H9 (cell line): Measurements from ENCODE around the gene CLEC18C. TPM values are rescaled to one million over a fixed set of nuclear protein-coding genes. Genes with fewer than 3 reads are reported as not detected.
"Not testable (repeated sequence)": the region's sequence is repeated elsewhere in the genome, so short reads cannot be mapped to it uniquely, and the experiment has no call there.

Experiments
- DNase-seq: peaks from one replicate; pipeline ENCODE4 v3.0.0-alpha.2; 2017
- H2AFZ ChIP-seq: one replicate; pipeline ENCODE4 v1.6.1; 2013; ENCODE audit warnings: mild to moderate bottlenecking, low read length, control low read depth, moderate library complexity
- H2AK5ac ChIP-seq: 2 replicates; pipeline ENCODE4 v1.6.1; 2013; ENCODE audit warnings: low read length, control low read depth, mixed read lengths; ENCODE audit not compliant: insufficient read length
- H2BK120ac ChIP-seq: one replicate; pipeline ENCODE4 v1.6.1; 2013; ENCODE audit warnings: low read depth, mild to moderate bottlenecking, low read length, control low read depth, inconsistent platforms; ENCODE audit not compliant: poor library complexity, severe bottlenecking
- H2BK12ac ChIP-seq: 2 replicates; pipeline ENCODE4 v1.6.1; 2013; ENCODE audit warnings: low read length, control low read depth, mixed read lengths, low read depth; ENCODE audit not compliant: insufficient read length
- H2BK15ac ChIP-seq: 2 replicates; pipeline ENCODE4 v1.6.1; 2013; ENCODE audit warnings: low read depth, low read length, control low read depth
- H2BK20ac ChIP-seq: one replicate; pipeline ENCODE4 v1.6.1; 2013; ENCODE audit warnings: low read depth, mild to moderate bottlenecking, low read length, control low read depth, inconsistent platforms; ENCODE audit not compliant: poor library complexity, severe bottlenecking
- H2BK5ac ChIP-seq: 2 replicates; pipeline ENCODE4 v1.6.1; 2013; ENCODE audit warnings: low read length, control low read depth, mixed read lengths; ENCODE audit not compliant: insufficient read length
- H3K14ac ChIP-seq: 2 replicates; pipeline ENCODE4 v1.6.1; 2013; ENCODE audit warnings: low read length, control low read depth; ENCODE audit not compliant: insufficient read depth
- H3K18ac ChIP-seq: 2 replicates; pipeline ENCODE4 v1.6.1; 2013; ENCODE audit warnings: low read depth, mild to moderate bottlenecking, mixed read lengths, low read length, control low read depth; ENCODE audit not compliant: insufficient read length
- H3K23ac ChIP-seq: 2 replicates; pipeline ENCODE4 v1.6.1; 2013; ENCODE audit warnings: low read length, control low read depth, mixed read lengths, low read depth; ENCODE audit not compliant: insufficient read length
- H3K23me2 ChIP-seq: 2 replicates; pipeline ENCODE4 v1.6.1; 2013; ENCODE audit warnings: low read depth, mild to moderate bottlenecking, mixed read lengths, low read length, control low read depth; ENCODE audit not compliant: insufficient read length, poor library complexity, severe bottlenecking
- H3K27ac ChIP-seq: 2 replicates; pipeline ENCODE4 v1.5.1; 2013; ENCODE audit warnings: low read length, control low read depth, mixed read lengths, low read depth; ENCODE audit not compliant: insufficient read length
- H3K27me3 ChIP-seq: 2 replicates; pipeline ENCODE4 v1.6.1; 2013; ENCODE audit warnings: low read length, control low read depth, inconsistent platforms; ENCODE audit not compliant: insufficient read depth
- H3K4ac ChIP-seq: 2 replicates; pipeline ENCODE4 v1.6.1; 2013; ENCODE audit warnings: low read depth, mild to moderate bottlenecking, control low read depth, inconsistent platforms, low read length, moderate library complexity
- H3K4me1 ChIP-seq: 2 replicates; pipeline ENCODE4 v1.6.1; 2013; ENCODE audit warnings: low read length, control low read depth, inconsistent platforms; ENCODE audit not compliant: insufficient read depth
- H3K4me2 ChIP-seq: 2 replicates; pipeline ENCODE4 v1.6.1; 2013; ENCODE audit warnings: low read length, control low read depth, mixed read lengths; ENCODE audit not compliant: insufficient read length, insufficient read depth
- H3K56ac ChIP-seq: 2 replicates; pipeline ENCODE4 v1.6.1; 2013; ENCODE audit warnings: low read depth, mild to moderate bottlenecking, mixed read lengths, low read length, control low read depth; ENCODE audit not compliant: insufficient read length
- H3K79me1 ChIP-seq: 2 replicates; pipeline ENCODE4 v1.6.1; 2013; ENCODE audit warnings: low read depth, mild to moderate bottlenecking, moderate library complexity, low read length, control low read depth, inconsistent platforms; ENCODE audit not compliant: insufficient read depth, poor library complexity, severe bottlenecking
- H3K79me2 ChIP-seq: 2 replicates; pipeline ENCODE4 v1.6.1; 2013; ENCODE audit warnings: low read length, control low read depth, inconsistent platforms; ENCODE audit not compliant: insufficient read depth
- H3K9ac ChIP-seq: 2 replicates; pipeline ENCODE4 v1.6.1; 2013; ENCODE audit warnings: low read length, control low read depth, mixed read lengths; ENCODE audit not compliant: insufficient read length; ENCODE audit errors: extremely low read depth
- H3K9me3 ChIP-seq: one replicate; pipeline ENCODE4 v1.6.1; 2013; ENCODE audit warnings: low read depth, low read length, inconsistent platforms; ENCODE audit not compliant: control insufficient read depth
- H3T11ph ChIP-seq: one replicate; pipeline ENCODE4 v1.6.1; 2013; ENCODE audit warnings: mild to moderate bottlenecking, low read length, control low read depth, inconsistent platforms
- H4K20me1 ChIP-seq: one replicate; pipeline ENCODE4 v1.6.1; 2013; ENCODE audit not compliant: control insufficient read depth, insufficient read length, insufficient read depth
- H4K5ac ChIP-seq: 2 replicates; pipeline ENCODE4 v1.6.1; 2013; ENCODE audit warnings: low read depth, mild to moderate bottlenecking, mixed read lengths, low read length, control low read depth; ENCODE audit not compliant: insufficient read length
- H4K8ac ChIP-seq: replicated peaks from 2 replicates; pipeline ENCODE4 v1.6.1; 2013; ENCODE audit warnings: low read length, control low read depth, mixed read lengths, low read depth; ENCODE audit not compliant: insufficient read length
- H4K91ac ChIP-seq: 2 replicates; pipeline ENCODE4 v1.6.1; 2013; ENCODE audit warnings: low read depth, mild to moderate bottlenecking, moderate library complexity, mixed read lengths, low read length, control low read depth; ENCODE audit not compliant: insufficient read length
- H3K27ac Mint-ChIP-seq, 3 experiments: 2 replicates in 2 of 3; 3 replicates in 1 of 3; pipeline ENCODE4 v1.8.0; 2020 to 2021; ENCODE audit warnings: mixed read lengths in 3 of 3, mild to moderate bottlenecking in 1 of 3, moderate library complexity in 1 of 3
- H3K27me3 Mint-ChIP-seq: 2 replicates; pipeline ENCODE4 v1.8.0; 2021; ENCODE audit warnings: low read depth, mild to moderate bottlenecking, moderate library complexity, mixed read lengths
- H3K36me3 Mint-ChIP-seq, 3 experiments: 2 replicates in 2 of 3; 3 replicates in 1 of 3; pipeline ENCODE4 v1.8.0; 2020 to 2021; ENCODE audit warnings: low read depth in 3 of 3, mixed read lengths in 3 of 3; ENCODE audit not compliant: insufficient read depth in 1 of 3
- H3K4me1 Mint-ChIP-seq, 2 experiments: 2 replicates each; pipeline ENCODE4 v1.8.0; 2020; ENCODE audit warnings: mixed read lengths in 2 of 2
- H3K4me3 Mint-ChIP-seq, 2 experiments: 2 replicates in 1 of 2; 3 replicates in 1 of 2; pipeline ENCODE4 v1.8.0; 2020 to 2021; ENCODE audit warnings: mild to moderate bottlenecking in 2 of 2, mixed read lengths in 2 of 2, moderate library complexity in 1 of 2
- H3K9me3 Mint-ChIP-seq, 2 experiments: 2 replicates in 1 of 2; 3 replicates in 1 of 2; pipeline ENCODE4 v1.8.0; 2020; ENCODE audit warnings: mild to moderate bottlenecking in 2 of 2, mixed read lengths in 2 of 2, moderate library complexity in 1 of 2
- WGBS: extraction: QIAGEN DNeasy Blood & Tissue Kit; methylation state at CpG from one replicate; pipeline ENCODE4 v1.1.7; 2013; ENCODE audit warnings: missing lambda C conversion rate, low lambda C conversion rate, mixed read lengths; ENCODE audit not compliant: insufficient read length; ENCODE audit errors: extremely low coverage; 5-methylcytosine and 5-hydroxymethylcytosine counted together
- total RNA-seq: library from RNA; stranded (reverse); gene quantifications from 2 replicates; pipeline ENCODE4 v1.2.1, GENCODE V29; 2021
- TF ChIP-seq, protein P1 (sequence below): fragments of 200-600 bp; sonication (generic); conservative IDR thresholded peaks from 3 replicates; pipeline ENCODE4 v1.8.0; 2021; ENCODE audit warnings: antibody characterized with exemption, mild to moderate bottlenecking

CLEC18C gene
- total RNA-seq, 1 experiment from 2014 or later: 0.11 TPM

DNA sequence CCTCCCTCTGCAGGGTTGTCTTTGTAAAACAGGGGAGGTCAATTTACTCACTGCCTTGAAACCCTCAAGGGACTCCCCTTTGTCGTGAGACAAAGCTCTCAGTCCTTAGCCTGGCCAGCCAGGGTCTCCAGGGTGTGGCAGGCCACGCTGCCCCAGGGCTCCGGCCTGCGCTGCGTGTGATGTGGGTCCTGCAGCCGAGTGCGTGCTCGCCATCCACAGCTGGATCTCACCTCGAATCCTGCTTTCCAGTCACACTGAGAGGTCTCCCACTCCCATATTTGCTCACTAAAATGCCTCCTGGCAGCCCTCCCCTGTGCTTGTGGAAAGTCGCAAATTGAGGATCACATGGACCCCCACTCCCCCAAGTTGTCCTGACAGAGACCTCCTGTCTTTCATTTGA is 10.0 kb upstream of the CLEC18C start:
- H2AK5ac ChIP-seq: no peak overlapping the region
- no peaks in the 10 kb centered on the region for H3K27me3 Mint-ChIP-seq
- no peaks in the 10 kb centered on the region for H3K79me2 ChIP-seq
- no peaks in the 10 kb centered on the region for H3K4me1 ChIP-seq
- H3K36me3 Mint-ChIP-seq: peaks cover 2 to 12% (median 5%) of the 10 kb centered on the region in 3 experiments; a peak in 5 of 7 replicates
- H3K27me3 ChIP-seq: no peaks in the 10 kb centered on the region
- H3K4me3 Mint-ChIP-seq: no peak overlapping the region
- H3K4ac ChIP-seq: no peak overlapping the region
- H4K91ac ChIP-seq: no peak overlapping the region
- H2BK12ac ChIP-seq: no peak overlapping the region
- H3K9me3 Mint-ChIP-seq: no peaks in the 10 kb centered on the region
- no peak overlapping the region for H4K8ac ChIP-seq
- H3K18ac ChIP-seq: no peak overlapping the region
- no peak overlapping the region for H3K4me2 ChIP-seq
- H3K79me1 ChIP-seq: no peaks in the 10 kb centered on the region
- peak overlapping the region in 2 of 3 experiments; percentile 25 to 50; a peak in 3 of 7 replicates for H3K27ac Mint-ChIP-seq
- H2BK15ac ChIP-seq: no peak overlapping the region
- TF ChIP-seq, protein P1, sequence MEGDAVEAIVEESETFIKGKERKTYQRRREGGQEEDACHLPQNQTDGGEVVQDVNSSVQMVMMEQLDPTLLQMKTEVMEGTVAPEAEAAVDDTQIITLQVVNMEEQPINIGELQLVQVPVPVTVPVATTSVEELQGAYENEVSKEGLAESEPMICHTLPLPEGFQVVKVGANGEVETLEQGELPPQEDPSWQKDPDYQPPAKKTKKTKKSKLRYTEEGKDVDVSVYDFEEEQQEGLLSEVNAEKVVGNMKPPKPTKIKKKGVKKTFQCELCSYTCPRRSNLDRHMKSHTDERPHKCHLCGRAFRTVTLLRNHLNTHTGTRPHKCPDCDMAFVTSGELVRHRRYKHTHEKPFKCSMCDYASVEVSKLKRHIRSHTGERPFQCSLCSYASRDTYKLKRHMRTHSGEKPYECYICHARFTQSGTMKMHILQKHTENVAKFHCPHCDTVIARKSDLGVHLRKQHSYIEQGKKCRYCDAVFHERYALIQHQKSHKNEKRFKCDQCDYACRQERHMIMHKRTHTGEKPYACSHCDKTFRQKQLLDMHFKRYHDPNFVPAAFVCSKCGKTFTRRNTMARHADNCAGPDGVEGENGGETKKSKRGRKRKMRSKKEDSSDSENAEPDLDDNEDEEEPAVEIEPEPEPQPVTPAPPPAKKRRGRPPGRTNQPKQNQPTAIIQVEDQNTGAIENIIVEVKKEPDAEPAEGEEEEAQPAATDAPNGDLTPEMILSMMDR: no peak
- no peak overlapping the region for H2BK120ac ChIP-seq
- no peak overlapping the region for H2BK5ac ChIP-seq
- no peak overlapping the region for H3K56ac ChIP-seq
- no peak overlapping the region for H3K23ac ChIP-seq
- WGBS: no CpG with 5 or more reads among the region's 10 CpGs
- H3K9me3 ChIP-seq: no peaks in the 10 kb centered on the region
- no peak overlapping the region for H3K14ac ChIP-seq
- peaks cover 0 to 5% of the 10 kb centered on the region in 2 experiments; a peak in 1 of 4 replicates for H3K4me1 Mint-ChIP-seq
- no peak overlapping the region for H2BK20ac ChIP-seq
- no peak overlapping the region for H2AFZ ChIP-seq
- no peak for DNase-seq
- H4K5ac ChIP-seq: no peak overlapping the region
- no peak overlapping the region for H3K27ac ChIP-seq
- H3T11ph ChIP-seq: no peak overlapping the region
- H4K20me1 ChIP-seq: no peaks in the 10 kb centered on the region
- H3K23me2 ChIP-seq: no peaks in the 10 kb centered on the region
- no peak overlapping the region for H3K9ac ChIP-seq

DNA sequence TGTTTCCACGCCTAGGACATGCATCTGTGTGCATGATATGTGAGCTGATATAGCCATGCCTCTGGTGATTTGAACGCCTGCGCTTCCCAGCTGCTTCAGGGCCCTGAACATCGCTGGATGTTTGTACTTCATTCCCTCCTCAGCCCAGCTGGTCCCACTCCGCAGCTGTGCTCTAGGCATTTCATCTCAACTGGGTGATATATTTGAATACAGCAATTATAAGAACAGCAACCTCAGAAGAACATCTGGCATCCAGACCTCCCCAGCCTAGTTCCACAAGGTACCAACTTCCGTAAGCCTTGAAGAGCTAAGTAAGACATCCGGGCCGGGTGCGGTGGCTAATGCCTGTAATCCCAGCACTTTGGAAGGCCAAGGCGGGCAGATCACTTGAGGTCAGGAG is 6.9 kb upstream of the CLEC18C start:
- not testable (repeated sequence) for H4K91ac ChIP-seq, H3K9me3 Mint-ChIP-seq, H2BK120ac ChIP-seq, H2AK5ac ChIP-seq, H2BK12ac ChIP-seq, H3K18ac ChIP-seq, H3K4ac ChIP-seq, H3K23me2 ChIP-seq, DNase-seq, H3K36me3 Mint-ChIP-seq, H2AFZ ChIP-seq, H3K9ac ChIP-seq, H3K27me3 Mint-ChIP-seq, H2BK20ac ChIP-seq, H3K4me3 Mint-ChIP-seq, H4K8ac ChIP-seq, H3K9me3 ChIP-seq, H3K14ac ChIP-seq, H3K27me3 ChIP-seq, H2BK5ac ChIP-seq, H3T11ph ChIP-seq, H3K4me1 ChIP-seq, H3K23ac ChIP-seq, H3K4me1 Mint-ChIP-seq, H3K27ac ChIP-seq, H3K27ac Mint-ChIP-seq, H2BK15ac ChIP-seq, H3K79me2 ChIP-seq, H4K20me1 ChIP-seq, H3K4me2 ChIP-seq, H3K79me1 ChIP-seq, H3K56ac ChIP-seq, H4K5ac ChIP-seq
- no CpG with 5 or more reads among the region's 10 CpGs for WGBS
